K562 (cell line): ENCODE results near the gene ESRRG.

ENCODE experiments used
- EP300 ChIP-seq: IDR thresholded peaks from 2 replicates; pipeline ENCODE4 v1.6.1; 2012; ENCODE audit warnings: low read length, improper control_type of control experiment
- ETV6 ChIP-seq, 3 experiments: fragments of 150-350 bp in 1 of 3; sonication (generic) in 1 of 3; formaldehyde crosslinking in 1 of 3; IDR thresholded peaks; 2 replicates each; pipeline versions ENCODE4 v1.6.1 to v1.8.0; 2014 to 2022; ENCODE audit warnings: borderline replicate concordance in 2 of 3, low read depth in 2 of 3, antibody characterized with exemption in 1 of 3, low read length in 1 of 3, mild to moderate bottlenecking in 1 of 3, missing genetic modification reagents in 1 of 3
- HMG20B ChIP-seq: fragments of 250-450 bp; sonication (Bioruptor Pico); IDR thresholded peaks from 2 replicates; pipeline ENCODE4 v1.5.0; 2021; ENCODE audit warnings: mild to moderate bottlenecking
- POLR2A ChIP-seq: fragments of 450-650 bp; conservative IDR thresholded peaks from 2 replicates; pipeline ENCODE4 v1.6.1; 2016
- RFX7 ChIP-seq: fragments of 250-450 bp; sonication (Bioruptor Pico); IDR thresholded peaks from 2 replicates; pipeline ENCODE4 v1.5.1; 2021; ENCODE audit warnings: mild to moderate bottlenecking
- SRF ChIP-seq, 2 experiments: fragments of 250-450, 450-650 bp in 1 of 2; sonication (Bioruptor Pico) in 1 of 2; sonication (generic) in 1 of 2; formaldehyde crosslinking; IDR thresholded peaks; 2 replicates each; pipeline versions ENCODE4 v1.5.0 to v1.5.1; 2020 to 2022; ENCODE audit warnings: mild to moderate bottlenecking in 1 of 2, missing genetic modification reagents in 1 of 2

DNA sequence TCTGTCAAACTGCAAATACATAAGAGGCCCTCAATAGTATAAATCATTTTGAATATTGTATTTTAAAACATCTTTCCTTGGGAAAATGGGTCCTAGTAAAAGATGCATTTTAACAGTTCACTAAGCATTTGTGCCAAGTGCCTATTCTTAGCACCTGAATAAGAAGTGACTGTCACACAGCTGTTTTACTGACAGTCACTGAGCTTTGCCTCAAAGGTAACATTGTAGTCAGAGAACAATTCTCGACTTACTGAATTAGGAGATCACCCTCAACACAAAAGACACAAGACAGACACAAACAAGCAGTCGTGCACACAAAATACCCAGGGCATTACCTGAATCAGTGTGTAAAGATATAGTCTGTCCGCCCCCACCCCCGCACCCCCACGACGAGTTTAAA, 408 bp downstream of the ESRRG start:
- TF ChIP-seq ETV6 (IDR thresholded peaks at IDR 0.05; ENCODE audit: borderline replicate concordance in 1 of 2, low read depth in 2 of 2, low read length in 1 of 2) (no peak), ETV6 (CRISPR knock-in tag; IDR thresholded peaks at IDR 0.05; ENCODE audit: borderline replicate concordance) (no peak), RFX7 (CRISPR knock-in tag) (no peak), EP300 (no peak), POLR2A (no peak), HMG20B (CRISPR knock-in tag) (no peak), SRF (CRISPR knock-in tag; IDR thresholded peaks at IDR 0.05) (no peak)
